Panc1 (cell line): Measurements from ENCODE around the gene CLRN3. TPM values are rescaled to one million over a fixed set of nuclear protein-coding genes. Genes with fewer than 3 reads are reported as not detected.

ENCODE experiments used
- ATAC-seq: fragments of 200-7000 bp; cut with Tn5 transposase; 2 replicates; pipeline ENCODE4 v1.9.1; 2020; ENCODE audit warnings: mild to moderate bottlenecking, moderate library complexity
- BruUV-seq: library from RNA; stranded (reverse); fragments of 400-500 nt; replicated peaks from 2 replicates; lab custom pipeline; 2021; lab: Mats Ljungman, UMichigan
- CTCF ChIA-PET: fragments of 300-600 bp; sonication (Branson Sonifier 250); formaldehyde crosslinking; loops from one replicate; lab custom pipeline; 2022; ENCODE audit warnings: antibody characterized with exemption; lab: Charles Lee
- POLR2A ChIA-PET: fragments of 300-600 bp; sonication (Branson Sonifier 250); formaldehyde crosslinking; loops from one replicate; lab custom pipeline; 2022; ENCODE audit warnings: antibody characterized with exemption; lab: Charles Lee
- DNase-seq: peaks from one replicate; pipeline ENCODE4 v3.0.0-alpha.2; 2010; ENCODE audit warnings: low read depth, low spot score
- H3K27ac ChIP-seq: 2 replicates; pipeline ENCODE4 v1.5.1; 2011; ENCODE audit warnings: mild to moderate bottlenecking, low read length, inconsistent platforms
- H3K27me3 ChIP-seq: fragments of 200-500 bp; sonication (Bioruptor generic); 2 replicates; pipeline ENCODE4 v1.6.0; 2014; ENCODE audit warnings: low read length, inconsistent platforms; ENCODE audit not compliant: control insufficient read depth, insufficient read depth
- H3K36me3 ChIP-seq: fragments of 200-500 bp; sonication (Bioruptor generic); 2 replicates; pipeline ENCODE4 v1.5.1; 2014; ENCODE audit warnings: inconsistent platforms, mild to moderate bottlenecking, low read length, moderate library complexity; ENCODE audit not compliant: control insufficient read depth, insufficient read depth
- H3K4me1 ChIP-seq: 2 replicates; pipeline ENCODE4 v1.5.1; 2011; ENCODE audit warnings: inconsistent platforms, mild to moderate bottlenecking, low read length, moderate library complexity; ENCODE audit not compliant: control insufficient read depth, insufficient read depth
- H3K4me3 ChIP-seq, 2 experiments: 2 replicates each; pipeline ENCODE4 v1.5.1; 2011 to 2012; ENCODE audit warnings: low read depth in 2 of 2, low read length in 2 of 2, mild to moderate bottlenecking in 2 of 2, inconsistent platforms in 1 of 2, moderate library complexity in 1 of 2
- H3K9me3 ChIP-seq: fragments of 200-500 bp; sonication (Bioruptor generic); 2 replicates; pipeline ENCODE4 v1.5.1; 2014; ENCODE audit warnings: low read depth, mild to moderate bottlenecking, inconsistent platforms, low read length, moderate library complexity; ENCODE audit not compliant: control insufficient read depth, insufficient read depth
- POLR2AphosphoS5 ChIP-seq: IDR thresholded peaks from 2 replicates; pipeline ENCODE4 v1.6.1; 2012; ENCODE audit warnings: mild to moderate bottlenecking, low read depth, low read length, moderate library complexity
- SIN3A ChIP-seq: IDR thresholded peaks from 2 replicates; pipeline ENCODE4 v1.6.1; 2012; ENCODE audit warnings: low read depth, mild to moderate bottlenecking, low read length, moderate library complexity, borderline replicate concordance; ENCODE audit not compliant: insufficient read depth
- TCF7L2 ChIP-seq: IDR thresholded peaks from 2 replicates; pipeline ENCODE4 v1.6.1; 2011; ENCODE audit warnings: mild to moderate bottlenecking, low read depth, low read length, inconsistent platforms
- in situ Hi-C: cut with HindIII; loops from 2 replicates; pipeline ENCODE4 v1.10.0; 2016; ENCODE audit warnings: low sequenced_read_pairs, low pct_unique_long_range_greater_than_20kb
- intact Hi-C: fragments of 100-400 bp; cut with micrococcal nuclease; formaldehyde crosslinking; loops from one replicate; pipeline ENCODE4 v1.10.0; 2022; ENCODE audit not compliant: unreplicated experiment
- total RNA-seq: library from RNA; stranded (reverse); gene quantifications from one replicate; pipeline ENCODE4 v1.2.1, GENCODE V29; 2021; ENCODE audit not compliant: unreplicated experiment
- TF ChIP-seq, protein P1 (sequence below), 2 experiments: IDR thresholded peaks; 2 replicates each; pipeline ENCODE4 v1.6.1; 2011 to 2012; ENCODE audit warnings: low read depth in 2 of 2, control low read depth in 1 of 2, low read length in 1 of 2, mild to moderate bottlenecking in 1 of 2, moderate library complexity in 1 of 2; ENCODE audit not compliant: insufficient read depth in 1 of 2
- TF ChIP-seq, protein P2 (sequence below): fragments of 450-650 bp; IDR thresholded peaks from 2 replicates; pipeline ENCODE4 v1.5.1; 2017; ENCODE audit warnings: mild to moderate bottlenecking

Gene CLRN3
- total RNA-seq, 1 experiment from 2014 or later, result not detected

DNA sequence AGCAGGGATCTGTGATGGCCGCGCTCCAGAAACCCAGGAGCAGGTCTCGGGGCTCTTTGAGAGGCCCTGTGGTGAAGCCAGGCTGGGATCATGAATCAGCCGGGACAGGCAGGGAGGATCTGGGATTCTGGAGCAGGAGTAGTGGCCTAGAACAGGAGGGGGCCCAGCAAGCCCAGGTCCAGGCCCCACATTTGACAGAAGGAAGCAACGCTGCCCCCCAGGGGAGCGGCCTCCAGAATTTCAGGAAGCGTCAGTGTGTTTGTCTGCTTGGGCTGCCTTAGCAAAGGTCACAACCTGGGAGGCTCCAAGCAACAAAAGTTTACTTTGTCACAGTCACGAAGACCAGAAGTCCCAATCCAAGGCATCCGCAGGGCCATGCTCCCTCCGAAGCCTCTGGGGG is 36.8 kb downstream of the CLRN3 start:
- DNase-seq (no peak), ATAC-seq (no peak)
- CTCF ChIA-PET, result no interaction called here
- TF ChIP-seq, protein P1, sequence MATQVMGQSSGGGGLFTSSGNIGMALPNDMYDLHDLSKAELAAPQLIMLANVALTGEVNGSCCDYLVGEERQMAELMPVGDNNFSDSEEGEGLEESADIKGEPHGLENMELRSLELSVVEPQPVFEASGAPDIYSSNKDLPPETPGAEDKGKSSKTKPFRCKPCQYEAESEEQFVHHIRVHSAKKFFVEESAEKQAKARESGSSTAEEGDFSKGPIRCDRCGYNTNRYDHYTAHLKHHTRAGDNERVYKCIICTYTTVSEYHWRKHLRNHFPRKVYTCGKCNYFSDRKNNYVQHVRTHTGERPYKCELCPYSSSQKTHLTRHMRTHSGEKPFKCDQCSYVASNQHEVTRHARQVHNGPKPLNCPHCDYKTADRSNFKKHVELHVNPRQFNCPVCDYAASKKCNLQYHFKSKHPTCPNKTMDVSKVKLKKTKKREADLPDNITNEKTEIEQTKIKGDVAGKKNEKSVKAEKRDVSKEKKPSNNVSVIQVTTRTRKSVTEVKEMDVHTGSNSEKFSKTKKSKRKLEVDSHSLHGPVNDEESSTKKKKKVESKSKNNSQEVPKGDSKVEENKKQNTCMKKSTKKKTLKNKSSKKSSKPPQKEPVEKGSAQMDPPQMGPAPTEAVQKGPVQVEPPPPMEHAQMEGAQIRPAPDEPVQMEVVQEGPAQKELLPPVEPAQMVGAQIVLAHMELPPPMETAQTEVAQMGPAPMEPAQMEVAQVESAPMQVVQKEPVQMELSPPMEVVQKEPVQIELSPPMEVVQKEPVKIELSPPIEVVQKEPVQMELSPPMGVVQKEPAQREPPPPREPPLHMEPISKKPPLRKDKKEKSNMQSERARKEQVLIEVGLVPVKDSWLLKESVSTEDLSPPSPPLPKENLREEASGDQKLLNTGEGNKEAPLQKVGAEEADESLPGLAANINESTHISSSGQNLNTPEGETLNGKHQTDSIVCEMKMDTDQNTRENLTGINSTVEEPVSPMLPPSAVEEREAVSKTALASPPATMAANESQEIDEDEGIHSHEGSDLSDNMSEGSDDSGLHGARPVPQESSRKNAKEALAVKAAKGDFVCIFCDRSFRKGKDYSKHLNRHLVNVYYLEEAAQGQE (IDR thresholded peaks at IDR 0.05; ENCODE audit: insufficient read depth in 1 of 2, low read depth in 2 of 2, low read length in 1 of 2), result no peak
- TF ChIP-seq SIN3A (no peak), TCF7L2 (no peak), POLR2AphosphoS5 (no peak)
- TF ChIP-seq, protein P2, sequence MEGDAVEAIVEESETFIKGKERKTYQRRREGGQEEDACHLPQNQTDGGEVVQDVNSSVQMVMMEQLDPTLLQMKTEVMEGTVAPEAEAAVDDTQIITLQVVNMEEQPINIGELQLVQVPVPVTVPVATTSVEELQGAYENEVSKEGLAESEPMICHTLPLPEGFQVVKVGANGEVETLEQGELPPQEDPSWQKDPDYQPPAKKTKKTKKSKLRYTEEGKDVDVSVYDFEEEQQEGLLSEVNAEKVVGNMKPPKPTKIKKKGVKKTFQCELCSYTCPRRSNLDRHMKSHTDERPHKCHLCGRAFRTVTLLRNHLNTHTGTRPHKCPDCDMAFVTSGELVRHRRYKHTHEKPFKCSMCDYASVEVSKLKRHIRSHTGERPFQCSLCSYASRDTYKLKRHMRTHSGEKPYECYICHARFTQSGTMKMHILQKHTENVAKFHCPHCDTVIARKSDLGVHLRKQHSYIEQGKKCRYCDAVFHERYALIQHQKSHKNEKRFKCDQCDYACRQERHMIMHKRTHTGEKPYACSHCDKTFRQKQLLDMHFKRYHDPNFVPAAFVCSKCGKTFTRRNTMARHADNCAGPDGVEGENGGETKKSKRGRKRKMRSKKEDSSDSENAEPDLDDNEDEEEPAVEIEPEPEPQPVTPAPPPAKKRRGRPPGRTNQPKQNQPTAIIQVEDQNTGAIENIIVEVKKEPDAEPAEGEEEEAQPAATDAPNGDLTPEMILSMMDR, result no peak
- intact Hi-C loops (loop anchor here (10.0 kb wide), 1 partner anchor 371 kb away; no protein-coding TSS in a partner anchor), in situ Hi-C loops (no loop called here)
- no peak overlapping the region for H3K4me3 ChIP-seq
- POLR2A ChIA-PET, result no interaction called here
- no peaks in the 10 kb centered on the region for H3K36me3 ChIP-seq
- no peak overlapping the region for H3K27ac ChIP-seq
- H3K9me3 ChIP-seq, result no peaks in the 10 kb centered on the region
- H3K4me1 ChIP-seq, result 0 out of 2 replicates have a peak, but pooled peaks cover 2% of the 10 kb centered on the region
- peaks cover 3% of the 10 kb centered on the region; the same call in 1 of the 2 replicates for H3K27me3 ChIP-seq
- no TSS peak for BruUV-seq

DNA sequence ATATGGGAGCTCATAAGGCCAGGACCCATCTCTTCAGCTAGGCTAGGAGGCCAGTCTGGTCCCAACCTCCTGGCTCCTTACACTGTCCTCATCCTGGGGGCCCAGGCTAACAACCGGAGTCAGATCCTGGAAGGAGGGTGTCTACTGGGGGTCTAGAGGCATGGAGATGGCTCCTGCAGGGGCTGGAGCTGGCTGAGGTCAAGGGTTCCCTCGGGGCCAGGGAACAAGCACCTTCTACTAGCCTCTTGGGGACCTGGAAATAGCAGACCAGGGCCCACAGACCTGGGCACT is 37.2 kb downstream of the CLRN3 start:
- intact Hi-C loops, result loop anchor here (10.0 kb wide), 1 partner anchor 371 kb away; no protein-coding TSS in a partner anchor
- POLR2A ChIA-PET, result no interaction called here
- TF ChIP-seq SIN3A, result no peak
- TF ChIP-seq POLR2AphosphoS5, result no peak
- TF ChIP-seq, protein P2, result no peak
- no peak for TF ChIP-seq TCF7L2
- TF ChIP-seq, protein P1 (IDR thresholded peaks at IDR 0.05; ENCODE audit: insufficient read depth in 1 of 2, low read depth in 2 of 2, low read length in 1 of 2), result no peak
- H3K4me3 ChIP-seq, result no peak overlapping the region
- no peak overlapping the region for H3K27ac ChIP-seq
- in situ Hi-C loops, result no loop called here
- no peak for DNase-seq
- peaks cover 3% of the 10 kb centered on the region; the same call in 1 of the 2 replicates for H3K27me3 ChIP-seq
- ATAC-seq, result no peak
- H3K36me3 ChIP-seq, result no peaks in the 10 kb centered on the region
- BruUV-seq, result no TSS peak
- H3K4me1 ChIP-seq, result 0 out of 2 replicates have a peak, but pooled peaks cover 2% of the 10 kb centered on the region
- CTCF ChIA-PET, result no interaction called here
- H3K9me3 ChIP-seq, result no peaks in the 10 kb centered on the region
